ENCODE data around the gene RPS14. TPM values are rescaled to one million over a fixed set of nuclear protein-coding genes. Genes with fewer than 3 reads are reported as not detected.

The RPS14 gene
- total RNA-seq, 1 experiment from 2014 or later, result 2,031 TPM

DNA sequence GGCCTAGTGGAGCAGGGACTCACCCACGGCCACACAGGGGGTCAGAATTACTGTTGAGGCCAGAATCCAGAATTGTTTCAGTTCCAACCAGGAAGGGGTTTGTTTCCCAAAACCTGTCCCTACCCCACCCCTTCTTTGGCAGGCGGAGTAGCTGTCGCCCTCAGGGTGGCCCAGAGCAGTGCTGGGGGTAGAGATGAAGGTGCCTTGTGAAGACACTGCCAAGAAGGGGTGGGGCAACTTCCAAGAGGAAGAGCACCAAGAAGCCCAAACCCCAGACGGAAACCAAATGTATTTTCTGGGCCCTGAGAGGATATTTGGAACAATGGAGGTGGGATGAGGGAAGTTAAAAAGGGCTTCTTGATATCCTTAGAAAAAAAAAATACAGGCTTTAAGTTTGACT, 47.0 kb upstream of the RPS14 start:
- H3K9me2 ChIP-seq (replicated peaks; ENCODE audit: low read length), result no peaks in the 10 kb centered on the region
- H2AFZ ChIP-seq (ENCODE audit: low read length), result no peak overlapping the region
- H3K4me2 ChIP-seq (ENCODE audit: low read length), result no peak overlapping the region
- DNase-seq (no peak), ATAC-seq (no peak)
- H3K9ac ChIP-seq (ENCODE audit: low read length), result no peak overlapping the region
- peaks cover 32% of the 10 kb centered on the region for H3K4me1 ChIP-seq (ENCODE audit: insufficient read depth, low read length)
- POLR2A ChIA-PET (ENCODE audit: unreplicated experiment), result no interaction called here
- CTCF ChIA-PET, result interaction anchor here (1.5 kb wide), 1 partner anchor 38 kb away, joined by 4 read pairs; no protein-coding TSS in a partner anchor
- no TSS peak for BruUV-seq (replicated peaks)
- H3K79me2 ChIP-seq (ENCODE audit: low read length), result peaks cover 80% of the 10 kb centered on the region
- H3F3A ChIP-seq (ENCODE audit: low read length, unreplicated experiment), result no peaks in the 10 kb centered on the region
- H3K27ac ChIP-seq (ENCODE audit: low read length), result no peak overlapping the region
- H4K20me1 ChIP-seq (ENCODE audit: low read length), result peaks cover 44% of the 10 kb centered on the region
- no peak overlapping the region for H3K4me3 ChIP-seq (ENCODE audit: low read length)
- no peaks in the 10 kb centered on the region for H3K9me3 ChIP-seq (ENCODE audit: low read length)
- H3K36me3 ChIP-seq (ENCODE audit: low read depth, low read length), result peaks cover 9% of the 10 kb centered on the region; the same call in 1 of the 2 replicates
- intact Hi-C loops (cut with micrococcal nuclease), result no loop called here
- TF ChIP-seq EZH2phosphoT487 (IDR thresholded peaks at IDR 0.05; ENCODE audit: borderline replicate concordance, low read length), result no peak
- TF ChIP-seq EZH2 (IDR thresholded peaks at IDR 0.05; ENCODE audit: low read length, unreplicated experiment), result no peak
- TF ChIP-seq, protein P1, sequence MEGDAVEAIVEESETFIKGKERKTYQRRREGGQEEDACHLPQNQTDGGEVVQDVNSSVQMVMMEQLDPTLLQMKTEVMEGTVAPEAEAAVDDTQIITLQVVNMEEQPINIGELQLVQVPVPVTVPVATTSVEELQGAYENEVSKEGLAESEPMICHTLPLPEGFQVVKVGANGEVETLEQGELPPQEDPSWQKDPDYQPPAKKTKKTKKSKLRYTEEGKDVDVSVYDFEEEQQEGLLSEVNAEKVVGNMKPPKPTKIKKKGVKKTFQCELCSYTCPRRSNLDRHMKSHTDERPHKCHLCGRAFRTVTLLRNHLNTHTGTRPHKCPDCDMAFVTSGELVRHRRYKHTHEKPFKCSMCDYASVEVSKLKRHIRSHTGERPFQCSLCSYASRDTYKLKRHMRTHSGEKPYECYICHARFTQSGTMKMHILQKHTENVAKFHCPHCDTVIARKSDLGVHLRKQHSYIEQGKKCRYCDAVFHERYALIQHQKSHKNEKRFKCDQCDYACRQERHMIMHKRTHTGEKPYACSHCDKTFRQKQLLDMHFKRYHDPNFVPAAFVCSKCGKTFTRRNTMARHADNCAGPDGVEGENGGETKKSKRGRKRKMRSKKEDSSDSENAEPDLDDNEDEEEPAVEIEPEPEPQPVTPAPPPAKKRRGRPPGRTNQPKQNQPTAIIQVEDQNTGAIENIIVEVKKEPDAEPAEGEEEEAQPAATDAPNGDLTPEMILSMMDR (conservative IDR thresholded peaks at IDR 0.05; ENCODE audit: low read depth, low read length), result no peak
- no peaks in the 10 kb centered on the region for H3K27me3 ChIP-seq (ENCODE audit: low read length)

- H3K27ac ChIP-seq (ENCODE audit: low read length), result no peak overlapping the region
These were observed 46.6 kb upstream of the RPS14 start for GRCh38 chr5:150496098-150496497.

DNA sequence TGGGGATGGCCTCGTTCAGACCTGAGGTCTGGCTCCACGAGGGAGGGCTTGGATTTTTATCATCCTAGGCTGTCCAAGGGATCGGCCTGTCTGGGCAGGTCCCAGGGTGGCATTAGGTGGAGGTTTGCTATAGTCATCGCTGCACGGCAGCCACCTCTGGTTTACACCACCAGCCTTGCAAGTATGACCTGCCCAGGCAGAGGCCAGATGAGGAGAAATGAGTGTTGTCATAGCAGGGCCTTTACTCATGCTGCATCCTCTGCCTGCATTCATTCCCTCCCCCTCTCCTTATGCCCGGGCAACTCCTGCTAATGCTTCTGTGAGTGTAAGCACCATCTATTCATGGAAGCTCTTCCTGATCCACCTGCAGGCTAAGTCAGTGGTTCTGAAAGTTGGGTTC, 43.1 kb upstream of the RPS14 start:
- ATAC-seq, result peak; percentile 15
- BruUV-seq (replicated peaks), result no TSS peak
- H3K27me3 ChIP-seq (ENCODE audit: low read length), result no peaks in the 10 kb centered on the region
- H3K27ac ChIP-seq (ENCODE audit: low read length), result peak overlapping the region; percentile 33
- peaks cover 81% of the 10 kb centered on the region for H3K79me2 ChIP-seq (ENCODE audit: low read length)
- H2AFZ ChIP-seq (ENCODE audit: low read length), result no peak overlapping the region
- peaks cover 33% of the 10 kb centered on the region for H4K20me1 ChIP-seq (ENCODE audit: low read length)
- H3K9me2 ChIP-seq (replicated peaks; ENCODE audit: low read length), result no peaks in the 10 kb centered on the region
- H3K36me3 ChIP-seq (ENCODE audit: low read depth, low read length), result no peaks in the 10 kb centered on the region
- H3K9me3 ChIP-seq (ENCODE audit: low read length), result no peaks in the 10 kb centered on the region
- CTCF ChIA-PET, result no interaction called here
- peak overlapping the region; percentile 20; the same call in 1 of the 2 replicates for H3K4me2 ChIP-seq (ENCODE audit: low read length)
- intact Hi-C loops (cut with micrococcal nuclease), result no loop called here
- no peak overlapping the region for H3K4me3 ChIP-seq (ENCODE audit: low read length)
- H3K9ac ChIP-seq (ENCODE audit: low read length), result no peak overlapping the region
- POLR2A ChIA-PET (ENCODE audit: unreplicated experiment), result no interaction called here
- DNase-seq, result peak; percentile 73
- TF ChIP-seq EZH2phosphoT487 (IDR thresholded peaks at IDR 0.05; ENCODE audit: borderline replicate concordance, low read length) (no peak), EZH2 (IDR thresholded peaks at IDR 0.05; ENCODE audit: low read length, unreplicated experiment) (no peak)
- TF ChIP-seq, protein P1 (conservative IDR thresholded peaks at IDR 0.05; ENCODE audit: low read depth, low read length), result no peak
- no peaks in the 10 kb centered on the region for H3F3A ChIP-seq (ENCODE audit: low read length, unreplicated experiment)
- peaks cover 45% of the 10 kb centered on the region for H3K4me1 ChIP-seq (ENCODE audit: insufficient read depth, low read length)

More at GRCh38 chr5:150496098-150496497, 46.6 kb upstream of the RPS14 start:
- H3K9me2 ChIP-seq (replicated peaks; ENCODE audit: low read length), result no peaks in the 10 kb centered on the region
- no peak overlapping the region for H3K9ac ChIP-seq (ENCODE audit: low read length)
- peaks cover 31% of the 10 kb centered on the region for H3K4me1 ChIP-seq (ENCODE audit: insufficient read depth, low read length)
- BruUV-seq (replicated peaks), result no TSS peak
- H3K4me3 ChIP-seq (ENCODE audit: low read length), result no peak overlapping the region
- ChIA-PET CTCF (no interaction called here), POLR2A (ENCODE audit: unreplicated experiment) (no interaction called here)
- peaks cover 80% of the 10 kb centered on the region for H3K79me2 ChIP-seq (ENCODE audit: low read length)
- ATAC-seq, result no peak
- no peak for DNase-seq
- no peaks in the 10 kb centered on the region for H3K27me3 ChIP-seq (ENCODE audit: low read length)
- no peaks in the 10 kb centered on the region for H3F3A ChIP-seq (ENCODE audit: low read length, unreplicated experiment)
- intact Hi-C loops (cut with micrococcal nuclease), result no loop called here
- peaks cover 43% of the 10 kb centered on the region for H4K20me1 ChIP-seq (ENCODE audit: low read length)
- peaks cover 6% of the 10 kb centered on the region; the same call in 1 of the 2 replicates for H3K36me3 ChIP-seq (ENCODE audit: low read depth, low read length)
- no peak overlapping the region for H2AFZ ChIP-seq (ENCODE audit: low read length)
- TF ChIP-seq, protein P1 (conservative IDR thresholded peaks at IDR 0.05; ENCODE audit: low read depth, low read length), result no peak
- TF ChIP-seq EZH2phosphoT487 (IDR thresholded peaks at IDR 0.05; ENCODE audit: borderline replicate concordance, low read length), result no peak
- no peak for TF ChIP-seq EZH2 (IDR thresholded peaks at IDR 0.05; ENCODE audit: low read length, unreplicated experiment)
- no peaks in the 10 kb centered on the region for H3K9me3 ChIP-seq (ENCODE audit: low read length)
- H3K4me2 ChIP-seq (ENCODE audit: low read length), result no peak overlapping the region

All from PC-3 (cell line).